Uterus (tissue), 2 donors: ENCODE data around the gene SLC22A17.

Experiments used
- CTCF ChIP-seq, 4 experiments: fragments of 200-600 bp in 2 of 4; fragments of 450-650 bp in 2 of 4; sonication (generic) in 2 of 4; IDR thresholded peaks; one replicate each; pipeline ENCODE4 v1.5.1; 2016 to 2019; ENCODE audit warnings: antibody characterized with exemption in 4 of 4, mild to moderate bottlenecking in 2 of 4, moderate library complexity in 1 of 4
- POLR2A ChIP-seq, 2 donors: fragments of 450-650 bp; IDR thresholded peaks; one replicate each; pipeline ENCODE4 v1.6.1; 2016; ENCODE audit warnings: antibody characterized with exemption in 2 of 2, mild to moderate bottlenecking in 1 of 2, moderate library complexity in 1 of 2

GRCh38 chr14:23359722-23360447 lies 7.2 kb upstream of the SLC22A17 start:
- no peak for TF ChIP-seq CTCF (IDR thresholded peaks at IDR 0.05)
- no peak for TF ChIP-seq POLR2A (IDR thresholded peaks at IDR 0.05)
